ENCODE results near the gene TM4SF4.

Gene TM4SF4

GRCh38 chr3:149538371-149538770 is 63.9 kb downstream of the TM4SF4 start:
- Mint-ChIP-seq H3K27me3 (peaks cover 15% of the 10 kb centered on the region), H3K4me3 (no peak overlapping the region), H3K9me3 (no peaks in the 10 kb centered on the region), H3K27ac (no peak overlapping the region), H3K4me1 (no peaks in the 10 kb centered on the region)
- no peak for DNase-seq
- no peak for ATAC-seq

- Mint-ChIP-seq H3K4me3 (no peak overlapping the region), H3K4me1 (no peaks in the 10 kb centered on the region), H3K9me3 (no peaks in the 10 kb centered on the region), H3K27me3 (no peaks in the 10 kb centered on the region), H3K27ac (no peak overlapping the region)
- DNase-seq, result no peak
- no peak for ATAC-seq
These were observed 66.6 kb downstream of the TM4SF4 start for GRCh38 chr3:149541091-149541491.

GRCh38 chr3:149542375-149543312 is 68.1 kb downstream of the TM4SF4 start:
- Mint-ChIP-seq H3K4me1 (no peaks in the 10 kb centered on the region), H3K27ac (no peak overlapping the region), H3K4me3 (no peak overlapping the region), H3K9me3 (no peaks in the 10 kb centered on the region), H3K27me3 (no peaks in the 10 kb centered on the region)
- ATAC-seq, result no peak
- DNase-seq, result no peak

GRCh38 chr3:149545049-149545448 is 70.6 kb downstream of the TM4SF4 start:
- H3K27me3 Mint-ChIP-seq, result no peaks in the 10 kb centered on the region
- no peak overlapping the region for H3K4me3 Mint-ChIP-seq

GRCh38 chr3:149547413-149547812 is 72.9 kb downstream of the TM4SF4 start:
- no peak overlapping the region for H3K4me3 Mint-ChIP-seq
- no peaks in the 10 kb centered on the region for H3K27me3 Mint-ChIP-seq
- no peaks in the 10 kb centered on the region for H3K4me1 Mint-ChIP-seq
- no peak for DNase-seq
- ATAC-seq, result no peak
- no peak overlapping the region for H3K27ac Mint-ChIP-seq
- no peaks in the 10 kb centered on the region for H3K9me3 Mint-ChIP-seq

More at GRCh38 chr3:149545049-149545448, 70.6 kb downstream of the TM4SF4 start:
- H3K9me3 Mint-ChIP-seq, result no peaks in the 10 kb centered on the region
- DNase-seq, result no peak
- no peak for ATAC-seq
- no peak overlapping the region for H3K27ac Mint-ChIP-seq
- H3K4me1 Mint-ChIP-seq, result no peaks in the 10 kb centered on the region

GRCh38 chr3:149547954-149548668 is 73.6 kb downstream of the TM4SF4 start:
- Mint-ChIP-seq H3K4me1 (no peaks in the 10 kb centered on the region), H3K9me3 (no peaks in the 10 kb centered on the region), H3K27me3 (no peaks in the 10 kb centered on the region), H3K27ac (no peak overlapping the region), H3K4me3 (no peak overlapping the region)
- no peak for DNase-seq
- no peak for ATAC-seq

- Mint-ChIP-seq H3K27me3 (no peaks in the 10 kb centered on the region), H3K4me1 (no peaks in the 10 kb centered on the region), H3K9me3 (no peaks in the 10 kb centered on the region), H3K27ac (no peak overlapping the region), H3K4me3 (no peak overlapping the region)
- ATAC-seq, result no peak
- DNase-seq, result no peak
These were observed 74.2 kb downstream of the TM4SF4 start for GRCh38 chr3:149548669-149549065.

GRCh38 chr3:149551500-149551899 is 77.0 kb downstream of the TM4SF4 start:
- ATAC-seq, result no peak
- no peaks in the 10 kb centered on the region for H3K4me1 Mint-ChIP-seq
- no peak for DNase-seq
- H3K27me3 Mint-ChIP-seq, result no peaks in the 10 kb centered on the region
- no peak overlapping the region for H3K4me3 Mint-ChIP-seq
- no peak overlapping the region for H3K27ac Mint-ChIP-seq
- no peaks in the 10 kb centered on the region for H3K9me3 Mint-ChIP-seq

- DNase-seq (no peak), ATAC-seq (no peak)
- Mint-ChIP-seq H3K27me3 (no peaks in the 10 kb centered on the region), H3K9me3 (no peaks in the 10 kb centered on the region), H3K4me3 (no peak overlapping the region), H3K4me1 (no peaks in the 10 kb centered on the region), H3K27ac (no peak overlapping the region)
These were observed 78.2 kb downstream of the TM4SF4 start for GRCh38 chr3:149552700-149553099.

Measured in stimulated activated naive CD8-positive, alpha-beta T cell treated with anti-CD3 and anti-CD28 coated beads, Interleukin-15, amount 100 ng/mL, for 72 hours (primary cell).